NCI-H524 (cell line): ENCODE data around the gene VSTM5.
"Not testable (repeated sequence)": the region's sequence is repeated elsewhere in the genome, so short reads cannot be mapped to it uniquely, and the experiment has no call there.

ENCODE experiments used
- DNase-seq, 2 experiments: peaks; one replicate each; lab custom pipeline; 2025; lab: John Stamatoyannopoulos, UW

Gene VSTM5

GRCh38 chr11:93796441-93797231 lies 53.8 kb downstream of the VSTM5 start:
- DNase-seq, result no peak

GRCh38 chr11:93791493-93791892 lies 58.9 kb downstream of the VSTM5 start:
- DNase-seq, result no peak

DNA sequence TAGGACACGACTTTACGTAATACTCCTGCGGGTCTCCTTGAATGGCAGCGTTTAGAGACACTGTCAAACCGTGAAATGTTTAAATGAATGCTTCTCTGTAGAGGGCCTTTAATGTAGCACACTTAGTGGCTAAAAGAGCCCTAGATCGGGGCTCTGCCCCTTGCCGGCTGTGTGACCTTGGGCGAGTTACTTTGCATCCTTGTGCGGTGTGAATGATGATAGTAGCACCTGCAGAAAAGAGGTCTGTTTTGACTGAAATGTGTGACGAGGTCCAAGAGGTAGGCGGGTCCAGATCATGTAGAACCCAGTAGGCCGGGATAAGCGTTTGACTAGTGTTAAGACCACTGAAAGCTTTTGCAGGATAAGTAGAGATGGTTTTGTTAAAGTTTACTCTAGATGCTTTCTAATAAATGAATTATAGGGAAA lies 65.5 kb downstream of the VSTM5 start:
- no peak for DNase-seq

GRCh38 chr11:93784145-93784934 lies 66.1 kb downstream of the VSTM5 start, which contains the start of gene MED17:
Gene MED17 (plus strand): TSS chr11:93784282. CDS start chr11:93784514, 232 bp downstream.
- DNase-seq, result peak; percentile 74 to 91

GRCh38 chr11:93783765-93784144 lies 66.7 kb downstream of the VSTM5 start:
- DNase-seq, result no peak

DNA sequence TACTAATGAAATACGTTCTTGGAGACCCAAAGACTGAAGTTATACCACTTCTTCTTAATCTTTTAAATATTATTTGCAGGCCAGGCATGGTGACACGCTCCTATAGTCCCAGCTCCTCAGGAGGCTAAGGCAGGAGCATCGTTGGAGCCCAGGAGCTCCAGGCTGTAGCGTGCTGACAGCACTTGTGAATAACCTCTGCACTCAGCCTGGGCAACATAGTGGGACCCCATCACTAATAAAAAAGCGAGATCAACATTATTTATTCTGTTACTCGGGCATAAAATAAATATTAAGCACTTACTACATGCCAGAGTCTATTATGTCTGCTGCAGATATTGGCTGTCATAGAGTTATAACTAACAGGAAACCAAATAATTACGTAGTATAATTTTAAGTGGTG lies 67.1 kb downstream of the VSTM5 start:
- DNase-seq, result no peak

DNA sequence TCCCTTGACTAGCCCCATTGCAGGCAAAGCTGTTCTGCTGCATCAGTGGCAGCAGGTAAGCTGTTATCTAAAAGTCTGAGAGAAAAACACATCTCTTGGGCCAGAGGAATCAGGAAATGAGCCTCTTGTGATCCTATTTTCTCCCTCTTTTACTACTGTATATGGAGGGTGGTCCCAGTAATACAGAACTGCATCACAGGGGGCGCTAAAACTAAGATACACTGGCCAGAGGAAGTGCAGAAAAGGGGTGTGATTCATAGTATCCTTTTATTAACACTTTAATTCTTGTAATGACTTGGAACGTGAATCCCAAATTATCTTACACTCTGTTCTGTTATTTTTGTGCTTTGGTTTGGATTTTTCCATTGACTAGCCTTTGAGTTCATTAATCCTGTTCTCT lies 75.1 kb downstream of the VSTM5 start:
- DNase-seq, result peak in 1 of 2 experiments; percentile 12

- not testable (repeated sequence) for DNase-seq
Observed at GRCh38 chr11:93774560-93774959, 75.9 kb downstream of the VSTM5 start.

- no peak for DNase-seq
Observed at GRCh38 chr11:93773601-93774200, 76.7 kb downstream of the VSTM5 start.

DNA sequence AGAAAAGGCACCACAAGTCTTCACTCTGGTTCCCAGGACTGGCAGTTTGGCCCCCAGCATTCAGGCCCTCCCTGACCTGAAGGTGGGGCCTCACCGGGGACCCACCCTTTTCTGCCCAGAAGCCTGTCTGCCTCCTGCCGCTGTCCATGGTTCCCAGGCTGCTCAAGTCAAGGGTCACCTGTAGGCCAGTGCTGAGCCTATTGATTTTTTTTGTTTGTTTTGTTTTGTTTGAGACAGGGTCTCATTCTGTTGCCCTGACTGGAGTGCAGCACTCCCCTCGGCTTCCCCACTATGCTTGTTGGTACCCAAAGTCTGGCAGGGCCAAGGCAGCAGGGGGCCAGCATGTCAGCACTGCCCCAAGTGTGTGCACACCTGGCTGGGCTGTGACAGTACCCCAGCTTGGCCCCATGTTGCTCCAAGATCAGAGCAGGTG lies 77.4 kb downstream of the VSTM5 start:
- DNase-seq, result no peak

DNA sequence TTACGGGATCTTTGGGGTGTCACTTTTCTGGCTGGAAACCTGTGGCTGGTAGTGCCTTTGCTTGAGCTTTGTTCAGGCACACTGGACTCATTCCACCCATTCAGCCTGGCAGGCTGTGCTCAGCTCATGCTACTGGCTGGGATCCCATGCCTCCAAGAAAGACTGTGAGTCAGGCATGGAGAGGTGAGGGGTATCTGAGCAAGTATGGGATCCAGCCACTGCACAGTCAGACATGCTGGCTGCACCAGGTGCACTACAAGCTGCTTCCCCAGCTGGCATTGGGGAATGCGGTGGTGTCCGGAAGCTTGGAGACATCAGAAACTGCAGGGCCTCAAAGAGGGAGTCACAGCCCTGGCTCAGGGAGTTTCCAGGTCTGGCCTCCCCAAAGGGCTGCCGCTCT lies 78.3 kb downstream of the VSTM5 start:
- no peak for DNase-seq

- no peak for DNase-seq
Observed at GRCh38 chr11:93770160-93770559, 80.3 kb downstream of the VSTM5 start.
